NCI-H2107 treated with DMSO at 0.1 percent for 48 hours (cell line): ENCODE data around the gene PCSK6.

ENCODE experiments used
- DNase-seq: peaks from one replicate; lab custom pipeline; 2025; ENCODE audit not compliant: unreplicated experiment; lab: John Stamatoyannopoulos, UW

The PCSK6 gene

GRCh38 chr15:101332061-101332467 lies 157.4 kb downstream of the PCSK6 start:
- no peak for DNase-seq

GRCh38 chr15:101329867-101330380 lies 159.6 kb downstream of the PCSK6 start:
- no peak for DNase-seq

- no peak for DNase-seq
Observed at GRCh38 chr15:101329309-101329863, 160.1 kb downstream of the PCSK6 start.

GRCh38 chr15:101328001-101328400 lies 161.5 kb downstream of the PCSK6 start:
- DNase-seq, result no peak

GRCh38 chr15:101327147-101327740 lies 162.3 kb downstream of the PCSK6 start:
- no peak for DNase-seq

GRCh38 chr15:101326462-101327146 lies 162.9 kb downstream of the PCSK6 start:
- DNase-seq, result no peak

GRCh38 chr15:101326026-101326315 lies 163.5 kb downstream of the PCSK6 start:
- no peak for DNase-seq

- DNase-seq, result no peak
Observed at GRCh38 chr15:101325263-101326025, 164.1 kb downstream of the PCSK6 start.

GRCh38 chr15:101324524-101325177 lies 164.9 kb downstream of the PCSK6 start:
- no peak for DNase-seq

GRCh38 chr15:101323793-101324523 lies 165.5 kb downstream of the PCSK6 start:
- DNase-seq, result no peak

- no peak for DNase-seq
Observed at GRCh38 chr15:101322854-101323477, 166.5 kb downstream of the PCSK6 start.

GRCh38 chr15:101322016-101322695 lies 167.4 kb downstream of the PCSK6 start:
- no peak for DNase-seq

- DNase-seq, result no peak
Observed at GRCh38 chr15:101320501-101321052, 168.9 kb downstream of the PCSK6 start.

- DNase-seq, result no peak
Observed at GRCh38 chr15:101318839-101319238, 170.7 kb downstream of the PCSK6 start.

- DNase-seq, result no peak
Observed at GRCh38 chr15:101318147-101318819, 171.2 kb downstream of the PCSK6 start.

- DNase-seq, result no peak
Observed at GRCh38 chr15:101317336-101317872, 172.1 kb downstream of the PCSK6 start.

- DNase-seq, result no peak
Observed at GRCh38 chr15:101316529-101316928, 173.0 kb downstream of the PCSK6 start.

- DNase-seq, result no peak
Observed at GRCh38 chr15:101315736-101316135, 173.8 kb downstream of the PCSK6 start.
